Stimulated activated CD8-positive, alpha-beta memory T cell treated with anti-CD3 and anti-CD28 coated beads, Interleukin-12 subunit alpha, Interleukin-12 subunit beta, amount 100 ng/mL, for 1 hour (primary cell): ENCODE measurements around the gene THSD4.

ENCODE experiments used
- DNase-seq: peaks from one replicate; pipeline ENCODE4 v3.0.0-alpha.2; 2020; ENCODE audit warnings: low read depth

The THSD4 gene

GRCh38 chr15:71753346-71753745, 638.1 kb downstream of the THSD4 start:
- DNase-seq = no peak

DNA sequence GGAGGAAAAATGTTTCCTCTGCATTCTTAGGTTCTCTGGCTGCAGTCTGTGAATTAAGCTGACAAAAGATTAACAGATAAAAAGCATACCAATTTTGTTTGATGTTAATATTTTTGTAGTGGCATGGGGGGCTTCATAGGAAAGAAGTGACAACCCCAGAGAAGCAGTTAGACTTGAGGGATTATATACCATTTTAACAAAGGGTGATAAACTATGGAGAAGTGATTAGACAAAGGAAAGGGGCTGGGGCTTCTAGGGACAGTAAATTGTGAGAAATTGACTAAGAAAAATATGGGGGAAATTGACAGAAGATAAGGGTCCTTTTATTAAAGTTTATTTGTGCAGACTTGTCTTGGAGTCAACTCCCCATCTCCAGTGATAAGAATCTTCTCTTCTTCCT, 639.4 kb downstream of the THSD4 start:
- DNase-seq = no peak

DNA sequence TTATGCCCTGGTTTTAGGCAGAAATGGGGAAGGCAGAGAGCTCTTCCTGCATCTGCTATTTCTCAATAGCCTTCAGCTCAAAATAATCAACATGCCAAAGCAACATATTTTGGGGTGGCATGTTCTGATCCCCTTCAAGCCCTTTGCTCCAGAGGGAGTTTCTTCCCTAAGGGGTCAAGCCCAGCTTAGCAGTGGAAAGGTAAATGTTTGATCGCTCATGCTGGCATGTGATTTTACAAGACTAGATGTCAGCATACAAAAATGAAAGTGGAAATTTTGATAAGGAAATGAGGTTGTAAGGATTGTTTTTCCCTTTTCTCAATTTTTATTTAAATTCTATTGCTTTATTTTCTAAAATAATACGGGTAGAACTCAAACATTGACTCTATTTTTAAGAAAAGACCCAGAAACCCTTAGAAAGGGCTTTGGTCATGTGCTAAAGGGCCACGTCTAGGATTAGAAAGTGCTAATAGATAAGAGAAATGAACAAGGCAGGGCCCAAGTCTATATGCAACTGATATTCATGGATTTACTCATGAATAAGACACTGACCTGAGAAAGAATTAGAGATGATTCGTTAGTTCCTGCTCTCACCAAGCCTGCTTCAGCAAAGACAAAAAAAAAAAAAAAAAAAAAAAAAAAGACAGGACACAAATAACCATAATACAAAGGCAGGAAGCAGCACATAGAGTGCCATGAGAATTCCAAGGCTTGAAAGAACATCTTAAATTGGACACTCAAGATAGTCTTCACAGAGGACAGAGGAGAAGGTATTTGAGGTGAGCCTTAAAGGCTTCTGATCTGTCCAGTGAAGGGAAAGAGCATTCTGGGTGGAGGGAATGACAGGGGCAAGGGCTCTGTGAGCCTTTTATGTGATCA, 640.1 kb downstream of the THSD4 start:
- DNase-seq = no peak

- no peak for DNase-seq
These were observed 641.5 kb downstream of the THSD4 start for GRCh38 chr15:71756599-71757352.

DNA sequence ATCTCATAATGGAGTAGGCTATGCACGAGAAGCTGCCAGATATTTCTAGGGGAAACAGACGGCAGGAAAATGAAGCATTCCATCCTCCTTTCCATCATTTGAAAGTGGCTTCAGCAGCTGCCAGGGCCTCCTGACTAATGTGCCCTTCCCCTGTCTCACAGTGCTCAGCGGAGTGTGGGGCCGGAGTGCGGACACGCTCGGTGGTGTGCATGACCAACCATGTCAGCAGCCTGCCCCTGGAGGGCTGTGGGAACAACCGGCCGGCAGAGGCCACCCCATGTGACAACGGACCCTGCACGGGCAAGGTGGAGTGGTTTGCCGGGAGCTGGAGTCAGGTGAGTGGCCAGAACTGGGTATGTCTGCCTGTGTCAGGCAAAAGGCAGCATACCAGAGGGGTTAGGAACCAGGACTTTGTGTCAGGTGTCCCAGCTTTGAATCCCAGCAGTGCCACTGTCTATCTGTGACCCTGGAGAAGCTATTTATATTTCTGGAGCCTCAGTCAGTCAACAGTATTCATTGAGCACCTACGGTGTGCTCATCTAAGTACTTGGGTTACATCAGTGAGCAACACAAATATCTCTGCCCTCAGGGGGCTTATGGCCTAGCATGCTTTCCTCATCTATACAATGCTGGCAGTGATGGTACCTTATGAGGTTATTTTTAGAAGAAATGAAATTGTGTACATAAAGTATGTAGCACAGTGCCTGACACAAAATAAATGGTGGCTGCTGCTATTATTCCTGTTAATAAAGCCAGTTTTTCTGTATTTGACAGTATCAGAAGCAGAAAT, 642.7 kb downstream of the THSD4 start:
- DNase-seq = no peak

- no peak for DNase-seq
These were observed 643.4 kb downstream of the THSD4 start for GRCh38 chr15:71758711-71759110.

GRCh38 chr15:71760852-71761251, 645.6 kb downstream of the THSD4 start:
- DNase-seq = no peak

DNA sequence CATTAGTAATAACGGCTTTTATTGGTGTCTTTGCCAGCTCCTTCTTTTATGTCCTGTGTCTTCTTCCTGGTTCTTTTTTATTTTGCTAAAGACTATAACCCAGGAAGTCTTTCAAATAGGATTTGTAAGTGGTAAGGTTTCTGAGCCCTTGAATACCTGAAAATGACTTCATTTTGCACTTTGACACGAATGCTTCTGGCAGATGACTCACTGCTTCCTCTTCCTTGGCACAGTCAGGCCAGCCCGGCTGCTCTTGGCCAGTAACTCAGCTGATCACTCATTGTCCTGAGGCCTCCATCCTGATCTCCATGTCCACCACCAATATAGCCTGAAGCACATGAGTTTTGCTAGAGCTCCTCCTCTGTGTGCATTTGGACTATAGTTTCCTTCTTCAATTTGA, 646.4 kb downstream of the THSD4 start:
- no peak for DNase-seq

- no peak for DNase-seq
These were observed 652.9 kb downstream of the THSD4 start for GRCh38 chr15:71768184-71768583.

- DNase-seq = no peak
These were observed 658.1 kb downstream of the THSD4 start for GRCh38 chr15:71773206-71773859.

DNA sequence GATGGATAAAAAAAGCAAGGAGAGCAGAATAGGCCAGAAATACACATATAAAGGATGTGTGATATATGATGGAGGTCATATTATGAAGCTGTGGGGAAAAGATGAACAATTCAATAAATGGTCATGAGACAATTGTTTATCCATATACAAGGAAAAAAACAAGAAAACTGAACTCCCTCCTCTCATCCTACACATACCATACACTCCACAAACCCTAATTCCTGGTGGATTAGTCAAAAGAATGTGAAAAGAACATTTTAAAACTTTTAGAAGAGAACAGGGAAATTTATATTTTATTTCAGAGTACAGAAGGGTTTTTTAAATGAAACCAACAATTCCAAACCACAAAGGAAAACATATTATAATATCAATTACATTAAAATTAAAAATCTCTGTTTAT, 660.6 kb downstream of the THSD4 start:
- no peak for DNase-seq

- DNase-seq = no peak
These were observed 661.0 kb downstream of the THSD4 start for GRCh38 chr15:71776304-71776703.

- DNase-seq = no peak
These were observed 662.1 kb downstream of the THSD4 start for GRCh38 chr15:71777216-71777943.

- no peak for DNase-seq
These were observed 664.0 kb downstream of the THSD4 start for GRCh38 chr15:71779073-71779797.

GRCh38 chr15:71780115-71780976, 665.1 kb downstream of the THSD4 start:
- no peak for DNase-seq

GRCh38 chr15:71781179-71781964, 666.1 kb downstream of the THSD4 start:
- no peak for DNase-seq

GRCh38 chr15:71781965-71782265, 666.6 kb downstream of the THSD4 start:
- no peak for DNase-seq

DNA sequence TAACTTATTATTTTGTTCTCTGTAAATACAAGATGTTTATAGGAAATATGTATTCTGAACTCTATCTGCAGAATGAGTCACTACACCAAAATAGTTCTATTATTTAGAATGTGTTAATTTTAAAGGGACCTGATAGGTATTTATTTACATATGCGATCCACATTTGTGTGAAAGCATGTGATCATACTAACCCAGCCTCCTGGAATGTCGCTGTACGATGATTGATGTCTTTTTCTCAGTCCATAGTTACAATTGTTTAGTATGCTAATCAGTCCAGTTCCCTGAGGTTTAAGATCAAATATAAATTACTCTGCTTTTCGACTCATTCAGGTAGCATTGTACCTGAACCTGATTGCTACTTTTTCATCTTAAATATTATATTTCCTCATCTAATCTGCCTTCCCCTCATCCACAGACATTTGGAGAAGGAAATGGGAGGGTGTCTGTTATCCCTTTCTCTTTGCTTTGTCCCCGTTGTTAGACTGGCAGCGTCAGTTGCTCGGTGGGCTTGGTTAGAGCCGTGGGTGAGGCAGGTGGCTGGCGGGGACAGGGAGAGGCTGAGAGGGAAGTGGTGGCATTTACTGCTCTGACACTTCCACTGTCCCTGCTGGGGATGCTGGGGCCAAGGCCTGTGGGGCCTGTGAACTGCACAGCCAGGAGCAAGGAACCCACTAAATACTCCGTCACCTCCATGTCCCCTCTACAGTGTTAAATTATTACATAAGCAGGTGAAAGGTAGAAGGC, 667.3 kb downstream of the THSD4 start:
- no peak for DNase-seq
